Brain microvascular endothelial cell (primary cell): ENCODE data around the gene CDX2.

ENCODE experiments used
- DNase-seq: peaks from one replicate; pipeline ENCODE4 v3.0.0-alpha.2; 2020
- H3K27ac ChIP-seq: fragments of 250-450 bp; sonication (Bioruptor Pico); 2 replicates; pipeline ENCODE4 v1.5.1; 2020; ENCODE audit warnings: mild to moderate bottlenecking, moderate library complexity
- H3K27me3 ChIP-seq: fragments of 250-450 bp; sonication (Bioruptor Pico); replicated peaks from 2 replicates; pipeline ENCODE4 v1.5.1; 2020; ENCODE audit warnings: mild to moderate bottlenecking
- H3K36me3 ChIP-seq: fragments of 250-450 bp; sonication (Bioruptor Pico); replicated peaks from 2 replicates; pipeline ENCODE4 v1.5.1; 2020; ENCODE audit warnings: mild to moderate bottlenecking
- H3K4me3 ChIP-seq: 2 replicates; pipeline ENCODE4 v1.5.1; 2011; ENCODE audit warnings: low read depth, mild to moderate bottlenecking, control low read depth, low read length, moderate library complexity
- in situ Hi-C: cut with HindIII; loops from 2 replicates; pipeline ENCODE4 v1.10.0; 2017; ENCODE audit warnings: low sequenced_read_pairs, low pct_ligation_motif_present
- TF ChIP-seq, protein P1 (sequence below): IDR thresholded peaks from 2 replicates; pipeline ENCODE4 v1.5.1; 2011; ENCODE audit warnings: low read depth, mild to moderate bottlenecking, moderate library complexity, low read length, control low read depth, inconsistent platforms; ENCODE audit errors: missing control alignments

The CDX2 gene

DNA sequence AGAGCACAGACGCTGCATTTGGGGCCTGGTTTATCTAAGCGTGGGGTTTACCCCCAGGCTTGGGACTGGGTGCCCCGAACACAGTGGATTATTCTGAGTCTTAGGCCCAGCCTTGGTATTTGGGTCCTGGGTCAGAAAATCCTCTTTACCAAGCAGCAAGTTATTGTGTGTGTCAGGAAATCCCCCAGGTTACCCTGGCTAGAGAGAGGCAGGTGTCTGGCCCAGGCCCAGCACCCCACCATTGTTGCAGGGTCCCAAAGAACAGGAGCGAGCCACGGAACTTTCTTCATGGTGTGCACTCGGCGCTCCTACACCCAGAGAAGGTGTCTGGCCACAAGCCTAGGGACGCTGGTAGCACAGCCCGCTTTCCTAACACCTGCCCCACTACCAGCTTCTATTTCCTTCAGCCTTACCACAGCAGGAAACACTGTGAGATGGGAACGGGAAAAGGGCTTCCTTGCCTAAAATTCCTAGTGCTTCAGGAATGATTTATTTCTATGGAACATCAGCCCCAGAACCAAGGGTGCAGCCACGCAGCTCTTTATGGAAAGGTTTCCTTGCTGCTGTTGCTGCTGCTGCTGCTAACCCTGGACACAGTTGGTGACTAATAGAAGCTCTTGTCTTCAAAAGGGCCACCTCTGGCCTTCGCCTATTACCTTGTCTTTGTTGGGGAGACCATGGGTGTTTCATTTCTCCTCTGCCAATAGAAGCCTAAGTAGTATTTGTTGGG is 7.4 kb upstream of the CDX2 start:
- in situ Hi-C loops: no loop called here
- Histone ChIP-seq H3K36me3 (no peaks in the 10 kb centered on the region), H3K27me3 (peaks cover 96% of the 10 kb centered on the region), H3K27ac (no peak overlapping the region), H3K4me3 (no peak overlapping the region)
- TF ChIP-seq, protein P1, sequence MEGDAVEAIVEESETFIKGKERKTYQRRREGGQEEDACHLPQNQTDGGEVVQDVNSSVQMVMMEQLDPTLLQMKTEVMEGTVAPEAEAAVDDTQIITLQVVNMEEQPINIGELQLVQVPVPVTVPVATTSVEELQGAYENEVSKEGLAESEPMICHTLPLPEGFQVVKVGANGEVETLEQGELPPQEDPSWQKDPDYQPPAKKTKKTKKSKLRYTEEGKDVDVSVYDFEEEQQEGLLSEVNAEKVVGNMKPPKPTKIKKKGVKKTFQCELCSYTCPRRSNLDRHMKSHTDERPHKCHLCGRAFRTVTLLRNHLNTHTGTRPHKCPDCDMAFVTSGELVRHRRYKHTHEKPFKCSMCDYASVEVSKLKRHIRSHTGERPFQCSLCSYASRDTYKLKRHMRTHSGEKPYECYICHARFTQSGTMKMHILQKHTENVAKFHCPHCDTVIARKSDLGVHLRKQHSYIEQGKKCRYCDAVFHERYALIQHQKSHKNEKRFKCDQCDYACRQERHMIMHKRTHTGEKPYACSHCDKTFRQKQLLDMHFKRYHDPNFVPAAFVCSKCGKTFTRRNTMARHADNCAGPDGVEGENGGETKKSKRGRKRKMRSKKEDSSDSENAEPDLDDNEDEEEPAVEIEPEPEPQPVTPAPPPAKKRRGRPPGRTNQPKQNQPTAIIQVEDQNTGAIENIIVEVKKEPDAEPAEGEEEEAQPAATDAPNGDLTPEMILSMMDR: no peak
- DNase-seq: no peak

DNA sequence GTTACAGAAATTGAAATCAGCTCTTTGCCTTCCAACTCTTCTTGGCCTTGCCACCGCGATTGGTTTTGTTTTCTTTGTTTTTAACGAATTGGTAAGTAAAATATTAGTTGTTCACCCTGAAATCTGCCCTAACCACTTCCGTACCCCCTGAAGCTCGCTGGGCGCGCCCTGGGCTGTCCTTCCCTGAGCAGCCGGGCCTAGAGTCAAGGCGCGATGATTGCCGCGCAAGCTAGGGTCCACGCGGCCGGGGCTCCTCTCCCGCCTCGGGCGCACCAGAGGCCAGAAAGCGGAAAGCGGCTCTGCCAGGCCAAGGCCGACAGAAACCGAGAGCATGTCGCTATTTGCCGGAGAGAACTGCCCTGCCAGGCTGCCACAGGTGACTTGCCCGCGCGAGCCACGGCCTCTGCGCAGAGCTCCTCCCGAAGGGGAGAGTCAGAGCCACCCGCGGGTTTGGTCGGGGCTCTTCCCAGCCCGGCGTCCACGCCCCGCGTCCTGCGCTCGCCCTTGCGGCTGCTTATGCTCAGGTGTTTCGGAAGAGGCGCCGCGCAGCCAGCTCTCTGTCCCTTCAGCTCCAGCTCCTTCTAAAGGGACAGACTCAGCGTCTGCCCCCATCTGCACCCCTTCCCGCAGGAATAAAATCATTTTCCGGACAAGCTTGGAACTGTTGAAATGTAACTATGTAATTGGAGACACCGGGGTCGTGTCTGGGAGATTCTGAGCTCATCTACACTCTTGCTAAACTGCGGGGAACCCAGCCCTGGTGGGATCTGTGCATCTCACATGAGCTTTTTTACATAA is 6.6 kb upstream of the CDX2 start:
- TF ChIP-seq, protein P1: no peak
- H3K27me3 ChIP-seq: peaks cover 96% of the 10 kb centered on the region
- no peaks in the 10 kb centered on the region for H3K36me3 ChIP-seq
- in situ Hi-C loops: no loop called here
- no peak for DNase-seq
- no peak overlapping the region for H3K27ac ChIP-seq
- no peak overlapping the region for H3K4me3 ChIP-seq

DNA sequence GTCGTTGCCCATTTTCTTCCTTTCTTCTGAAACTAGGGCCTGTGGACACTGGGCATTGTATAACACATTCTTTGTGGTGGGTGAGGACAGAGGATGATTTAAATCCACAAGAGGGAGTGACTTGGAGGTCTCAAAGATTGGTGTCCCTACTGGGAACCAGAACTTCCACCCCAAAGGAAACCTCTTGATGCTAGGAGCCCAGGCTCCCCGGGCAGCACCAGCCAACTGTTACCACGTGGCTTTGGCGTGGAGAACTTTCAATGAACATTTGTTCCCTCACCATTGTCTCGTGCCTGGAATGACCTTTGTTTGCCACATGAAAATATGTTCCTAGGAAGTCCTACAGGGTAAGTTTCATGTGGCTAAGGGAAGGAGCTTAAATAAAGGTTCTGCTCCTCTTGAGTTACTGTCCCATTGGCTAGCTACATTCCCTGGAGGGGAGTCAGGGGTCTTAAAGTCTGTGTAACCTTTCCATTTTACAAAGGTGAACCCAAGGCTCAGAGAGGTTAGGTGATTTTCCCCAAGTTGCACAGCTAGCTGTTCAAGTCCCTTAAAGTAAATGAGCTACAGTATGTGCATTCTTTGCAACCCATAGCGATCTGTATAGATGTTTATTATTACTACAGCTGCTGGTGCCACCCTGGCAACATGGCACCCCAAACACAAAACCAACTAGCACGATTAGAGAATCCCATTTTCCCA is 5.0 kb upstream of the CDX2 start:
- H3K27me3 ChIP-seq: peaks cover 96% of the 10 kb centered on the region
- no peak overlapping the region for H3K4me3 ChIP-seq
- TF ChIP-seq, protein P1: no peak
- no peak overlapping the region for H3K27ac ChIP-seq
- DNase-seq: no peak
- H3K36me3 ChIP-seq: no peaks in the 10 kb centered on the region
- in situ Hi-C loops: no loop called here

DNA sequence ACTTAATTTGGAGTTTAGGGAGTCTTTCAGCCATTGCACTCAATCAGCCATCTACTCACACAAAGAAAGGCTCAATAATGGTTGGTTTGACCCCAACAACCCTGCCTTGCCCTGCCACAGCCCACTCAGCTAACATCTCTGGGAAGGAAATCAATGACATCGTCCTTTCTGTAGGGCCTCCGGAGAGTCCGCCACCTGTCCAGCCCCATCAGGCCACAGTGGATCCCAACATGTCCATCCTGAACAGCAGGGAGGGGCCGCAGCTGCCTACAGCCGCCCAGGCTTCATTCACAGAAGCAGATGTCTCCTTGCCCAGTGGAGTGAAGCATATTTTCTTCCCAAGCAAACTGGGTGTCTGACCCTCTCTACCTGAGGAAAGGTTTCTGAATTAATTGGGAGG is 4.2 kb upstream of the CDX2 start:
- TF ChIP-seq, protein P1: no peak
- in situ Hi-C loops: no loop called here
- Histone ChIP-seq H3K36me3 (no peaks in the 10 kb centered on the region), H3K27ac (no peak overlapping the region), H3K27me3 (peaks cover 98% of the 10 kb centered on the region), H3K4me3 (no peak overlapping the region)
- DNase-seq: no peak

DNA sequence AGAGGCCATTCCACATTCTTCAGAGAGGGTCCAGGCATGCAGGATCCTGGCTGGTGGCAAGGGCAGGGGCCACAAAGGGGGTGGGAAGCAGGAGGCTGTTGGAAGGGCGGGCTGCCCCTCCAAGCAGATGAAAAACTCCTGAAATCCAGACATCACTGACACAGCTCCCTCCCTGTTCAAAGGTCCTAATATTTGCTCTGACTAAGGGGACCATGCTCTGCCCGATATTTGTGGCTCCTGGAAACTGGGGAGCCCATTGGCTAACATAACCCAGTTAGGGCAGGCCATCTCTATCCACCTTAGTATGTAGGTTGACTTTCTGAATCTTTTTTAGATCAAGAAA is 3.3 kb upstream of the CDX2 start:
- Histone ChIP-seq H3K27me3 (peaks cover 98% of the 10 kb centered on the region), H3K27ac (no peak overlapping the region), H3K4me3 (no peak overlapping the region), H3K36me3 (no peaks in the 10 kb centered on the region)
- TF ChIP-seq, protein P1: no peak
- no peak for DNase-seq
- in situ Hi-C loops: no loop called here
